Epidermal melanocyte (primary cell): ENCODE measurements around the gene SMIM29.
"Not testable (repeated sequence)": the region's sequence is repeated elsewhere in the genome, so short reads cannot be mapped to it uniquely, and the experiment has no call there.

ENCODE experiments used
- DNase-seq: peaks from one replicate; pipeline ENCODE4 v3.0.0; 2011; ENCODE audit warnings: low spot score; ENCODE audit not compliant: insufficient read length

Gene SMIM29

GRCh38 chr6:34248727-34249468 lies at the start of gene SMIM29:
Gene SMIM29, minus strand, starts transcription at chr6:34249006. Its CDS starts 1,215 bp downstream, at chr6:34247791.
- peak; percentile 94 for DNase-seq

DNA sequence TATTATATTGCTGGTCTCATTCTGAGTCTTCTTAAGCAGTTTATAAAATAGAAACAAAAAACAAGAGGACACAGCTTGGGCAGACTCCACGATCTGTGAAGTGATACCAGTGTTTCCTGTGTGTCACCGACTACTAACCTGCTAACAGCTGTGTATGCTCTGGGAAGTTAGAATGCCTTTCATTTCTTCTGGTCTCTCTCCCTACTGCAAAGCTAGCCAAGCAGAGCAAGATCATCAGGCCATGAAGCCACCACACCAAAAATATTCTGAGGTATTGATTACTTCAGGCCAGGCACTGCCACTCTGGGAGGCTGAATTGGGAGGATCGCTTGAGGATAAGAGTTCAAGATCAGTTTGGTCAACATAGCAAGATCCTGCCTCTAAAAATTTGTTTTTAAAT lies 46.9 kb upstream of the SMIM29 start:
- DNase-seq: no peak

DNA sequence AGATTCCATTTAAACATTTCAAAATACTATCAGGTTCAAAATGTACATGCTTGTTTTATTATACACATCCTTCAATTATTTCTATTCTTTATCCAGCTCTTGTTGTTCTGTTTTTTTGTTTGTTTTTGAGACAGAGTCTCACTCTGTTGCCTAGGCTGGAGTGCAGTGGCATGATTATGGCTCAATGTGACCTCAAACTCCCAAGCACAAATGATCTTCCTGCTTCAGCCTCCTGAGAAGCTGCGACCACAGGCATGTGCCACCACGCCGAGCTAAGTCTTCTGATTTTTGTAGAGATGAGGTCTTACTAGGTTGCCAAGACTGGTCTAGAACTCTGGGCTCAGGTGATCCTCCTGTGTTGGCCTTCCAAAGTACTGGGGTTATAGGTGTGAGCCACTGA lies 44.1 kb upstream of the SMIM29 start:
- no peak for DNase-seq

DNA sequence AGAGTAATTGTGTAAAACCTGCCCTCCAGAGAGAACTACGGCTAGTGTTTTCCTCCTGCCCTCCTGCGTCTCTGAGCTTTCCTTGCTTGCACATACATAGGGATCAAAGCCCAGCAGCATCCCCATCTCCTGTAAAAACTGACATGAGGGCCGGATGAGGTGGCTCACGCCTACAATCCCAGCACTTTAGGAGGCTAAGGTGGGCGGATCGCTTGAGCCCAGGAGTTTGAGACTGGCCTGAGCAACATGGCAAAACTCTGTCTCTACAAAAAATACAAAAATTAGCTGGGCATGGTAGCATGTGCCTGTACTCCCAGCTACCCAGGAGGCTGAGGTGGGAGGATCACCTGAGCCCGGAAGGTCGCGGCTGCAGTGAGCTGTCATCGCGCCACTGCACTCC lies 40.3 kb upstream of the SMIM29 start:
- DNase-seq: no peak

- no peak for DNase-seq
These were observed 39.8 kb upstream of the SMIM29 start for GRCh38 chr6:34288581-34288980.

- DNase-seq: peak; percentile 33
These were observed 36.8 kb upstream of the SMIM29 start for GRCh38 chr6:34285448-34286164.

- DNase-seq: peak; percentile 53
These were observed 36.0 kb upstream of the SMIM29 start for GRCh38 chr6:34284563-34285447.

DNA sequence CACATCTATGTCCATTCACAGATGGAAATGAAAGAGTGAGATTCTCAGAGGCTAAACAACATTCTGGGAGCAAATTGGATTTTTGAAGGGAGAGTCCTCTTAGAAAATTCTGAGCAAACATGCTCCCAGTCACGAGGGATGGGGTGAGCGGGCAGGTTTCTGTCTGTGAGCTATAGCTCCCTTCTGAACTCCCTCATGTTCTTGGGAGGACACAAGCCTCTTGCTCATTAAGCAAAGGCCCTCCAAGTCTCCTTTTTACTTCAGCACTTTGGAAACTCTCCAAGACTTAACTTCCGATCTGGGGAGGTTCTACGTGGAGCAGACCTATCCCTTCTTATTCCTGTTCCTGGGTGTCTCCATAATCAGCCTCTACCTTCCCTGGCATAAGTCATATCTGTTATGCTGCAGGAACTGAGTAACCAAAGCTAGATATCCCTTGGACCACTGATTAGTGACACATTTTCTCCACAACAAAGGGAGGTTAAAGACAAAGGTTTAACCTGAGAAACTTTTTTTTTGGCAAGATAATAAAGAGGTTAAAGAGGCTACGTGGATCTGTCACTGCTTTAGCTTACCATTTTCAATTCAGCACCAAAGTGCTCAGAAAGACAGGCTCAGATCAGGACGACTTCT lies 33.0 kb upstream of the SMIM29 start:
- DNase-seq: no peak

GRCh38 chr6:34280216-34280615 lies 31.4 kb upstream of the SMIM29 start:
- no peak for DNase-seq

DNA sequence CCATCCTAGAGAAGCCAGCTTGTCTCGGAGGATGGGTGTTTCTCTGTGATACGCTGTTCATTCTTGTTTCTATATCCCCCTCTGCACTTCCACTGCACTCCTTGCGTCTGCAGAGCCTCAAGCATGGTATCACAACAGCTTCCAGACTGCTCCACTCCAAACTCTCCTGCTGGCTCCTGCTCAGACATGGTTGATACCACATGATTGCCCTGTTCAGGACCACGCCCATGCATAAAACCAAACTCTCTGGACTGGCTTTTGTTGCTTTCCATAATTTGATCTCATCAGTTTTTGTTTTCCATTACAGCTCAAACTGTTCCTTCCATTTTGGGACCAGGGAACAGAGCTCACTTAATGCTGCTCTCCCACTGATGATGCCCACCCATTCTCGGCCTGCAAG lies 30.0 kb upstream of the SMIM29 start:
- DNase-seq: no peak

DNA sequence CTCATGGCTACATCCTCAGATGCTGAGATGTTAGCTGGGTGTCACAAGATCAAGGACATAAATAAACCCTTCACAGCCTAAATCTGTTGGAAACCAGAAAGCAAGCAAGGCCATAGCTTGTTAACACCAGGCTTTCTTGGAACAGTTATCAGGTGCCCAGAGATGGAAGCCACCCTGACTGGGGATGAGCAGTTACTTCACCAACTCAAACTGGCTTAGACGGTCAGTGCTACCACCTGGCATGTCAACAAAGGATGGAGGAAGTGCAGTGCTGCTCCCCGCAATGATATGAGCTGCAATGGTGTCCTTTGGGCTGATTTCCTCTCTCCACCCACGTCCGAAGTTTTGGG lies 28.9 kb upstream of the SMIM29 start:
- no peak for DNase-seq

DNA sequence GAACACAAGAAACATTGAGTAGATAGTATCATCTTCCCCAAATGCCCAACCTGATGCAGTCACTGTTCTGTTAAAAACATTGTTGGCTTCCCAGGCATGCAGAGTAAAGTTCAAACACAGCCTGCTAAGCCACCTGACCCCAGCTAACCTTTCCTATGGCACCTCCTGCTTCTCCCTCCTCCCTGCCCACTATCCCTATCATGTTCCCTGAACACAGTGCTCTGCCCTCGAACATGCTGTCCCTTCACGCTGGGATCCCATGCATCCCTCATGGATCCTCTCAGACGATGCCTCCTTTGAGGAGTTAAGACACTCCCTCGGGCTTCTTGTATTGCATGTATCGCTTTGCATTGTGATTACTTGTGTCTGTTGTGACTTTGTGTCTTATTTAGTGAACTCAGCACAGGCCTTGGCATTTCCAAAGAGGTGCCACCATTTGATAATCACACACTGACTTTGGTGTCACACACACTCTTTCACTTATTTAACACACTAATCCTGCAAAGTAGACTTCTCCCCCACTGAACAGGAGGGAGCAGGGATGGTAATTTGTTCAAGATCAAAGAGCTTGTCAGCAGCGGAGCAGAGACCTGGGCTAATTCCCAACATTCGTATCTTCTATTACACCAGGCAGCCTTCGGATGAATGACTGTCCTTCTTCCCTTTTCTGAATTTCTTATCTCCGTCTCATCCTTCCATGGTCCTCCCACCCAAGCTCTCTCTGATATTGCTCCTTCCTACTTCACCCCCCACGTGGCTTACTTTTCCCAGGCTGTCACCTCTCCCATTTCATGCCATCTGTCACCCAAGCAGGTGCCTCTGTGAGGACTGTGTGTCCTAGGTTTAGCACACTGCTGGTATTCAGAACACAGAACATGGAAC lies 28.3 kb upstream of the SMIM29 start:
- no peak for DNase-seq

DNA sequence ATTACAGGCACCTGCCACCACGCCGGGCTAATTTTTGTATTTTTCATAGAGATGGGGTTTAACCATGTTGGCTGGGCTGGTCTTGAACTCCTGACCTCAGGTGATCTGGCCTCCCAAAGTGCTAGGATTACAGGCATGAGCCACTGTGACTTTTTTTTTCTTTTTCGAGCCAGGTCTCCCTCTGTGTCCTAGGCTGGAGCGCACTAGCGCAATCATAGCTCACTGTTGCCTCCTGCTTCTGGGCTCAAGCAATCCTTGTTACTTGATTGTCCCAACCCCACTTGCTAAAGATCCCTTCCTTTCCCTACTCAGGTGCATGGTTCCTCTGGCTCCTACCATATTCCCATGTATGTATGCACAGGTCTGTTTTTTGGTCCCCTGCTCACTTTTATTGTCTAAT lies 27.4 kb upstream of the SMIM29 start:
- no peak for DNase-seq

DNA sequence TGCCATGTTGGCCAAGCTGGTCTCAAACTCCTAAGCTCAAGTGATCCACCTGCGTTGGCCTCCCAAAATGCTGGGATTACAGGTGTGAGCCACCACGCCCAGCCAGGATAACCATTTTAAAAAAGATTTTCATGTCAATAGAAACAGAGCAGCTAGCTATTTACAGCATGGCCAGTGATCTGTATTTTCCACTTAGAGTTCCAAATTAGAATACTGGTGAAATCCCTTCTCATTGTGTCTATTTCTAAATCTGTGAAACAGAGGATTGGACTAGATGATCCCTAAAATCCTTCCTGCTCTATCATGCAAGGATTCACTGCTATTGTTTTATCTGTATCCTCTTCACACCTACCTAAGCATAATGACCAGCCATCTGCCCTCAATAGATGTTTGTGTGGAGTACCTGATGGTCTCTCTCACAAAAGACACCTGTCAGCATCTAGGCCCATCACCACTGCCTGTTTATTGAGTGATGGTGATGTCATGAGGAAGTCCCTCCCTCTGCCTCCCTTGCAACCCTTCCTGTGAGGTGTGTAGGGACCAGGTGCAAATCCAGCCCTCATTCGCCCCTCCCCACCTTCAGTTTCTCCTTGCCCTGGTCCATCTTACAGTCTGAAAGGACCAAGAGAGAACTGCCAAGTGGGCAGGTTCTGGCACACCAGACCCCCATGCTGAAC lies 26.5 kb upstream of the SMIM29 start:
- DNase-seq: no peak

DNA sequence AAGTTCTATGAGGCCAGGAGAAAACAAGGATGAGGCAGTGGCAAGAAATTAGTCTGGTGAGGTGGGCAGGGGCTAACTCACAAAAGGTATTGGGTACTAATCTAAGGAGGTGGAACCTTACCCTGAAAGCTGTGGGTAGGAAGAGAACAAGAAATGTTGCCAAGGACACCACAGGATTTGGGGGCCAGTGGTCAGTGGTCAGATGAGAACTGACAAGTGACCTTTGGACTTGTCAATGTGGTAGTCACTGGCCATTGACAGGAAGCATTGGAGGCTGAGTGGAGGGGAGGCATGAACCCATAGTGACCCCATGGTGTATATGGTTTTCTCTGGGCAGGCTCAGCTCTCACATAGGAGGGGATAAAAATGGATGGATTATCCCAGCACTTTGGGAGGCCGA lies 25.3 kb upstream of the SMIM29 start:
- DNase-seq: no peak

- no peak for DNase-seq
These were observed 24.5 kb upstream of the SMIM29 start for GRCh38 chr6:34273242-34273805.

DNA sequence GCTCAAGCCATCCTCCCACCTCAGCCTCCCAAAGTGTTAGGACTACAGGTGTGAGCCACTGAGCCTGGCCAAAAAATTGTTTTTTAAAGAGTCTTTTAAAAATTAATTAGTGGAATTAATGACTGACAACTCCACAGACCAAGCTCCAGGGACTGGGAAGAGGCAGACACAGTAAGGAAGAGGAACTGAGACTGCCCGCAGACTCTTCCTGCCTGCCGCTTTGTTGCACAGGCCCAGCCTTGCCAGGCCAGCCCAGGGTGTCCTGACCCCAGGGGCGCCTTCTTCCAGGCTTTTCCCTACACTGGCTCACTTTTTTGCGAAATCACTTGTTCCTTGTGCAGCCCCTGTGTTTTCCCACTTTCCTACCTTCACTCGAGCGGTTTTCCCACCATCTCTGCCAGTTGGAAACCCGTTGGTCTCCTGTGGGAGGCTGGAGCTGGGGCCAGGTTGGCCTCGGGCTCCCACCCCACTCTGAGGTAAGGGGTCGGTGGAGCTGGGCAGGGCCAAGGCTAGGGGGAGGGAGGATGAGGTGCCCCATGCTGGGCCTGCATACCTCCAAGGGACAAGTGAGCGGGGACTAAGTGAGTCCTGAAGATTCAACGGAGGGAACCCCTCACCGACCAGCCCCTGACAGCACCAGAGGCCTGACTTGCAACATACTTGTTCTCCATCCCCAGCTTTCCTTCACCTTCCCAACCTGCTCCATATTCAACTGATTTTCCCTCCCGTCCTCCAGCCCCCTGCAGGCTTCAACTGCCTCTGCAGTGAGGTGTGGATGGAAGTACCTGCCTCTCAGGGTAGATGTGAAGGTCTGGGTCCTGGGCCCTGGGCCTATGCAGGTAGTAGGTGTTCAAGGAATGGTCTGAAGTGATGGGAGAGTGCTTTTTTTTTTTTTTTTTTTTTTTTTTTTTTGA lies 23.5 kb upstream of the SMIM29 start:
- no peak for DNase-seq

- not testable (repeated sequence) for DNase-seq
These were observed 21.0 kb upstream of the SMIM29 start for GRCh38 chr6:34269658-34270341.
